ENCODE data around the gene RFC1. TPM values are rescaled to one million over a fixed set of nuclear protein-coding genes. Genes with fewer than 3 reads are reported as not detected.

The RFC1 gene
- total and polyA plus RNA-seq, 2 experiments from 2014 or later, result 21.5 to 29.5 TPM

DNA sequence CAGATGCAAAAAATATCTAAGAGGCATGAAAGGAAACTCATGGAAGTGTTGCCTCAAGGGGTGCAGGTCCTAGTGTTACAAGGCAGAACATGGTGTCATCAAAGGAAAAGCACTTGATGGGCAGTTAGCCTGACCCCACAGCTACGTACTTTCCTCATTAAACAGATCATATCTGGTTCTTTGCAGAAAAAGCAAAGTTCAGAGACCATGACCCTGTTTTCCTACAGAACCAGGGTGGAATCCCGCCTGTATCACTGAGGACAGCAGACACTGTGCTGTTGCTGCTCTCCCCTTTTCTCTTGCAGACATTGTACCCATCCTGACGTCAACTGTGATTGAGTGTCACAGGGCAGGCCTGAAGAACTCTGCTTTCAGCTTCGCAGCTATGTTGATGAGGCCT, 91.7 kb downstream of the RFC1 start:
- peaks cover 36% of the 10 kb centered on the region for H3K36me3 ChIP-seq
- H3K4me1 ChIP-seq (ENCODE audit: low read depth), result no peaks in the 10 kb centered on the region
- no peak overlapping the region for H3K4me3 ChIP-seq
- no peak overlapping the region for H3K27ac ChIP-seq
- H3K27me3 ChIP-seq, result no peaks in the 10 kb centered on the region
- no peaks in the 10 kb centered on the region for H3K9me3 ChIP-seq (ENCODE audit: low read depth)
- TF ChIP-seq, protein P1, sequence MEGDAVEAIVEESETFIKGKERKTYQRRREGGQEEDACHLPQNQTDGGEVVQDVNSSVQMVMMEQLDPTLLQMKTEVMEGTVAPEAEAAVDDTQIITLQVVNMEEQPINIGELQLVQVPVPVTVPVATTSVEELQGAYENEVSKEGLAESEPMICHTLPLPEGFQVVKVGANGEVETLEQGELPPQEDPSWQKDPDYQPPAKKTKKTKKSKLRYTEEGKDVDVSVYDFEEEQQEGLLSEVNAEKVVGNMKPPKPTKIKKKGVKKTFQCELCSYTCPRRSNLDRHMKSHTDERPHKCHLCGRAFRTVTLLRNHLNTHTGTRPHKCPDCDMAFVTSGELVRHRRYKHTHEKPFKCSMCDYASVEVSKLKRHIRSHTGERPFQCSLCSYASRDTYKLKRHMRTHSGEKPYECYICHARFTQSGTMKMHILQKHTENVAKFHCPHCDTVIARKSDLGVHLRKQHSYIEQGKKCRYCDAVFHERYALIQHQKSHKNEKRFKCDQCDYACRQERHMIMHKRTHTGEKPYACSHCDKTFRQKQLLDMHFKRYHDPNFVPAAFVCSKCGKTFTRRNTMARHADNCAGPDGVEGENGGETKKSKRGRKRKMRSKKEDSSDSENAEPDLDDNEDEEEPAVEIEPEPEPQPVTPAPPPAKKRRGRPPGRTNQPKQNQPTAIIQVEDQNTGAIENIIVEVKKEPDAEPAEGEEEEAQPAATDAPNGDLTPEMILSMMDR (IDR thresholded peaks at IDR 0.05; ENCODE audit: low read depth, low read length), result no peak
- DNase-seq (ENCODE audit: low read depth in 1 of 2, low spot score in 1 of 2), result no peak

DNA sequence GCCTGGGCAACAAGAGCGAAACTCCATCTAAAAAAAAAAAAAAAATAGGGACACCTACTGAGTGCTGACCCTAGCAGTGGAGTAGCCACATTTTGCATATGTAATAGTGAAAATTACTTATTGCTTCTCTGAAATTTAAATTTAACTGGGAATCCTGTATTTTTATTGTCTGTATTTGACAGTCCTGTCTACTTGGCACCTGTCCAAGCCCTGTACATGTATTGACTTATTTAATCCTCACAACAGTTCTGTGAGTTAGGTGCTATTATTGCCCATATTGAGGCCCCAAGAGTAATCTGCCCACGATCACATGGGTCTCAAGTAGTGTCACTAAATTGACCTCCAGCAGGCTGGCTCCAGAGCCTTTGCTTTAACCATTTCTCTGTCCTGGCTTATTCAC, 102.3 kb downstream of the RFC1 start:
- Histone ChIP-seq H3K36me3 (peaks cover 3% of the 10 kb centered on the region), H3K4me1 (ENCODE audit: low read depth) (no peaks in the 10 kb centered on the region), H3K27ac (no peak overlapping the region), H3K9me3 (ENCODE audit: low read depth) (no peaks in the 10 kb centered on the region), H3K27me3 (no peaks in the 10 kb centered on the region), H3K4me3 (no peak overlapping the region)
- DNase-seq (ENCODE audit: low read depth in 1 of 2, low spot score in 1 of 2), result peak in 1 of 2 donors; percentile 1
- TF ChIP-seq, protein P1 (IDR thresholded peaks at IDR 0.05; ENCODE audit: low read depth, low read length), result no peak

DNA sequence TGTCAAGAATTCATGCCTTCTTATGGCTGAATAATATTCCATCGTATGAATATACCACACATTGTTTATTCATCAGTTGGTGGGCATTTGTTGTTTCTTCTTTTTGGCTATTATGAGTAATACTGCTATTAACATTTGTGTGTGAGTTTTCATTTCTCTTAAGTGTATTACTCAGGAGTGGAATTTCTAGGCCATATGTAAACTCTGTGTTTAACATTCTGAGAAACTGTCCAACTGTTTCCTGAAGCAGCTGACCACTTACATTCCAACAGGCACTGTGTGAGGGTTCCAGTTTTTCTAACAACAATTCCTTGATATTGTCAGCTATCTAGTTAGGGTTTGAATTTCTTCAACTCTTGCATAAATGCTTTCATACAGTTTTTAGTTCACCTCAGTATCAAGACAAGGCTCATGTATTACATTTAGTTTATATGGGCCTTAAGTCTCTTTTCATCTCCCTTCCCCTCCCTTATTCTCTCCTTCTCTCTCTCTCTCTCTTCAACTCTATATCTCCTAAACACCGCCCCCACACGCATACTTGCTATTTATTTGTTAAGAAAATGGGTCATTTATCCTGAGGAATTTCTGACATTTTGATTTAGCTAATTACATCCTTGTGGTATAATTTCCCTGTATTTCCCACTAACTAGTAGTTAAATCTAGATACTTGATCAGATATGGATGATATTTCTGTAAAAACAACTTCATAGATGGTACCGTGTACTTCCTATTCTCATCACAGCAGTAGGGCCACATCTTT, 106.4 kb downstream of the RFC1 start:
- Histone ChIP-seq H3K4me1 (ENCODE audit: low read depth) (no peaks in the 10 kb centered on the region), H3K36me3 (peaks cover 8% of the 10 kb centered on the region), H3K27ac (no peak overlapping the region), H3K27me3 (no peaks in the 10 kb centered on the region), H3K4me3 (no peak overlapping the region), H3K9me3 (ENCODE audit: low read depth) (no peaks in the 10 kb centered on the region)
- DNase-seq (ENCODE audit: low read depth in 1 of 2, low spot score in 1 of 2), result peak in 1 of 2 donors; percentile 60
- TF ChIP-seq, protein P1 (IDR thresholded peaks at IDR 0.05; ENCODE audit: low read depth, low read length), result no peak

DNA sequence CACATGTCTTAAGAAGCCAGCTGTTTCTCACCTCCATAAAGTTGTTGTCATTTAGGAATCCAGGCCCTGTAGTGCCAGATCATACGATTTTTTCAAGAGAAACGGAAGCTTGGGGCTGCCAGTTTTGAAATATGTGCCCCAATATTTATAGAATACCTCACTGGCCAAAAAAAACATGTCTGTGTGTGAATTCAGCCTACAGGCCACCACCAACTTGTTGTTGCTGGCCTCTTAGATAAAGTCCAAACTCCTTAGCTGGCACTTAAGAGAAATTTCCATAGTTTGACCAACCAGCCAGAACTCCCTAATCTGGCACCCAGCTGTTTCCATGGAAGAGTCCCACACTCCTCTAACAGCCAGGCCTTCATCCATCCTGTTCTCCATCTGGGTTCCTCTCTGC, 109.7 kb downstream of the RFC1 start:
- Histone ChIP-seq H3K36me3 (peaks cover 8% of the 10 kb centered on the region), H3K4me1 (ENCODE audit: low read depth) (no peaks in the 10 kb centered on the region), H3K27ac (no peak overlapping the region), H3K27me3 (no peaks in the 10 kb centered on the region), H3K9me3 (ENCODE audit: low read depth) (no peaks in the 10 kb centered on the region), H3K4me3 (no peak overlapping the region)
- DNase-seq (ENCODE audit: low read depth in 1 of 2, low spot score in 1 of 2), result peak in 1 of 2 donors; percentile 13
- TF ChIP-seq, protein P1 (IDR thresholded peaks at IDR 0.05; ENCODE audit: low read depth, low read length), result no peak

DNA sequence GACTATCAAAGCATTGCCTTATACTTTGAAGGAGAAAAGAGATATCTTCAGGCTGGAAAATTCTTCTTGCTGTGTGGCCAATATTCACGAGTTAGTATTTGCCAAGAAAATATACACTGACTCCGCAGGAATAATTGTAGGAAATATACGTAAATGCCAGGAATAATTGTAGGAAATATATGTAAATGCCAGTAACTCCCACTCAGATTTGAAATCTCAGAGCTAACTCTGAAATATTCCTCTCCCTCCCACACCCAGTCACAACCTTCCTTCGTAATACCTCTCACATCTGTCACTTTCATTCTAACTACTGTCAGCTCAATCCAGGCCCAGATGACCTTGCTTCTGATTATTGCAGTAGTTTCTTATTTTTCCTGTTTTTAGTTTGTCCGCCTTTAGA, 110.3 kb downstream of the RFC1 start:
- peak in 1 of 2 donors; percentile 33 for DNase-seq (ENCODE audit: low read depth in 1 of 2, low spot score in 1 of 2)
- H3K27ac ChIP-seq, result no peak overlapping the region
- H3K27me3 ChIP-seq, result no peaks in the 10 kb centered on the region
- no peak overlapping the region for H3K4me3 ChIP-seq
- TF ChIP-seq, protein P1 (IDR thresholded peaks at IDR 0.05; ENCODE audit: low read depth, low read length), result no peak
- H3K36me3 ChIP-seq, result peaks cover 8% of the 10 kb centered on the region
- no peaks in the 10 kb centered on the region for H3K4me1 ChIP-seq (ENCODE audit: low read depth)
- H3K9me3 ChIP-seq (ENCODE audit: low read depth), result no peaks in the 10 kb centered on the region

Data from cardiac muscle cell (in vitro differentiated cells and primary cell).